ENCODE results near the gene GLYAT.

The GLYAT gene

DNA sequence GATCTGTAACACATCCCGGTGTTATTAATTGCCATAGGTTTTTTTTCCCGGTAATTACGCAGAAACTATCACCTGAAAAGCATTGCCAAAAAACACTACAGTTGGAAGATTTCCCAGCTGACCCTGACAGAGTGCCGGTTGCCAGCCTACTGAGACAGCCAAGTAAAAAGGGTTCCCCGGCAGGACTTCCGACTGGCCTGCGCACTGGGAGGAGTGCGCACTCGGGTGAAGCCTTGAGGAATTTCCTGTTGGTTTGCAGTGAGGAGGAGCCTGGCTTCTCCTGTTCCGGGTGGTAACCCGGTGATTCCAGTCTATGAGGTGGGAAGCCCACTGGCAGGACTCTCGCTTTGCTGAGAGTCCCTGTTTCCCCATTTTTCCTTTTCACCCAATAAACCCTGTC is 57.1 kb downstream of the GLYAT start:
- ChIA-PET CTCF (no interaction called here), POLR2A (no interaction called here)
- no peak for DNase-seq (ENCODE audit: extremely low spot score)
- TF ChIP-seq PKNOX1 (IDR thresholded peaks at IDR 0.05): no peak
- TF ChIP-seq CTBP1 (IDR thresholded peaks at IDR 0.05; ENCODE audit: borderline replicate concordance): no peak
- TF ChIP-seq BHLHE40 (IDR thresholded peaks at IDR 0.05; ENCODE audit: borderline replicate concordance): no peak
- TF ChIP-seq FOXA1 (IDR thresholded peaks at IDR 0.05): no peak
- no peak for TF ChIP-seq LEF1 (IDR thresholded peaks at IDR 0.05; ENCODE audit: borderline replicate concordance)
- TF ChIP-seq FOXK2 (IDR thresholded peaks at IDR 0.05): no peak
- no peak for TF ChIP-seq SUZ12 (IDR thresholded peaks at IDR 0.05)
- no peak for TF ChIP-seq NFRKB (IDR thresholded peaks at IDR 0.05)
- no peak for TF ChIP-seq ELF4 (IDR thresholded peaks at IDR 0.05)
- no peak for TF ChIP-seq HDGF (IDR thresholded peaks at IDR 0.05; ENCODE audit: borderline replicate concordance)
- TF ChIP-seq FOXM1 (IDR thresholded peaks at IDR 0.05; ENCODE audit: borderline replicate concordance): no peak
- TF ChIP-seq L3MBTL2 (conservative IDR thresholded peaks at IDR 0.05): no peak
- no peak for TF ChIP-seq ZNF384 (IDR thresholded peaks at IDR 0.05)
- no peak for TF ChIP-seq TARDBP (IDR thresholded peaks at IDR 0.05)
- TF ChIP-seq ARNT (IDR thresholded peaks at IDR 0.05): no peak
- TF ChIP-seq SP1 (IDR thresholded peaks at IDR 0.05): no peak

DNA sequence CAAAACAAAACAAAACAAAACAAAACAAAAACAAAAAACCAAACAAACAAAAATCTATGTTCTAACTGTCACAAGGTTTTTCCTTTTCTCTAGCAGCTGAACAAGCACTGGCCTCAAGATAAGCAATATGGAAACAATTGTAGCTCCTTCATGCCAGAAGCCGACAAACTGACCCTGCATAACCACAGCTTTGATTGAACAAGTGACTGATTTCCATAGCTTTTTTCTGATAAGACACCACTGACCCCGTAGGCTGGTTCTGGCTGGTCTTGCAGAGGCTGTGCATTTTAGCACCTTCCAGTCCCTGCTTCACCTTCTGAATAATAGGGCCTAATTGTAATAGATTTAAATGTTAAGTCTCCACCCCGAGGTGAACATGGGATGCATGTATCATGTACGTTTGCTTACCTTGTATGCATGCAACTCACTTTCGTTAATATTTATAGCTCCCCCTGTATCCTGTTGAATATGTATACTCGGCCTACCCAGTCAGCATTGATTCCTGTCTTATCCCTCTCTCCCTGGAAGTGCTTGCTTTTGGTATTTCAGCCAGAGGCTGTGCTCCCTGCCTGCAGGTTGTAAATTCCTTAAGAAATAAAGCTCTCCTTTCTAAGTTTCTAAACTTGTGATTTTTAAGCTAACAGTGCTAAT is 59.6 kb downstream of the GLYAT start:
- DNase-seq (ENCODE audit: extremely low spot score): no peak
- CTCF ChIA-PET: no interaction called here
- POLR2A ChIA-PET: no interaction called here
- TF ChIP-seq HDGF (IDR thresholded peaks at IDR 0.05; ENCODE audit: borderline replicate concordance) (no peak), FOXA1 (IDR thresholded peaks at IDR 0.05) (no peak), BHLHE40 (IDR thresholded peaks at IDR 0.05; ENCODE audit: borderline replicate concordance) (no peak), FOXM1 (IDR thresholded peaks at IDR 0.05; ENCODE audit: borderline replicate concordance) (no peak), LEF1 (IDR thresholded peaks at IDR 0.05; ENCODE audit: borderline replicate concordance) (no peak), SUZ12 (IDR thresholded peaks at IDR 0.05) (no peak), CTBP1 (IDR thresholded peaks at IDR 0.05; ENCODE audit: borderline replicate concordance) (no peak), PKNOX1 (IDR thresholded peaks at IDR 0.05) (no peak), TARDBP (IDR thresholded peaks at IDR 0.05) (no peak), L3MBTL2 (conservative IDR thresholded peaks at IDR 0.05) (no peak), ELF4 (IDR thresholded peaks at IDR 0.05) (no peak), FOXK2 (IDR thresholded peaks at IDR 0.05) (no peak), ARNT (IDR thresholded peaks at IDR 0.05) (no peak), ZNF384 (IDR thresholded peaks at IDR 0.05) (no peak), SP1 (IDR thresholded peaks at IDR 0.05) (no peak), NFRKB (IDR thresholded peaks at IDR 0.05) (no peak)

DNA sequence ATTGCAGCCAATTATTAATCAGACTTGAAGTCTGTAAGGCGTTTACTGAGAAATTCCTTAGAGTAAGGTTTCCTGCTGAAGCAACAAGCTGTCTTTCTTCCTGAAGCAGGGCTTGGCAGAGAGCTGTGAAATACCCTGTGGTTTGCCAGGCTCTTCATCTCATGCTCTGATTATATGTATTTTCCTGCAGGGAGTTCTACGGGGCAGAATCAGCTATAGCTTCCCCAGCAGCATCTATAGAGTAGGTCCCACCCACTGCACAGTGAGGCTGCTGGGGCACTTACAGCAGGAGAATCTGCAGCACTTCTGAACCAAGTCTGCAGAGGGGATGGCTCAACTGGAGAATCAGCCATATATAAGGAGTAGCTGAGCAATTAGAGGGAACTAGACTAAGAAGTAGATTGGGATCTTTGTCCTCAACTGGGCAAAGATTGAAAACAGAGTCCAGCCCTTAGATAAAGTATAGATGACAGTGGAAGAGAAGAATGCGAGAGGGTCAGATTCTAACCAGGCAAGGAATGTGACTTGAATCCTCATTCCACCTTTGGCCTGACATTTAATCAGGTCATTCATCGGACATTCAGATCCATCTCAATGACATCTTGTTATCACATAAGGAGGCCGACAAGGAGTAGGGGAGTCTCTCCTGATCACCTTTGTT is 71.7 kb downstream of the GLYAT start:
- POLR2A ChIA-PET: no interaction called here
- CTCF ChIA-PET: interaction anchor here (1.1 kb wide), 1 partner anchor 91 kb away, joined by 3 read pairs; no protein-coding TSS in a partner anchor
- no peak for TF ChIP-seq FOXA1 (IDR thresholded peaks at IDR 0.05)
- no peak for TF ChIP-seq SP1 (IDR thresholded peaks at IDR 0.05)
- no peak for TF ChIP-seq ZNF384 (IDR thresholded peaks at IDR 0.05)
- no peak for TF ChIP-seq PKNOX1 (IDR thresholded peaks at IDR 0.05)
- TF ChIP-seq LEF1 (IDR thresholded peaks at IDR 0.05; ENCODE audit: borderline replicate concordance): no peak
- TF ChIP-seq ARNT (IDR thresholded peaks at IDR 0.05): no peak
- no peak for TF ChIP-seq HDGF (IDR thresholded peaks at IDR 0.05; ENCODE audit: borderline replicate concordance)
- no peak for TF ChIP-seq CTBP1 (IDR thresholded peaks at IDR 0.05; ENCODE audit: borderline replicate concordance)
- TF ChIP-seq ELF4 (IDR thresholded peaks at IDR 0.05): no peak
- no peak for TF ChIP-seq SUZ12 (IDR thresholded peaks at IDR 0.05)
- no peak for TF ChIP-seq TARDBP (IDR thresholded peaks at IDR 0.05)
- DNase-seq (ENCODE audit: extremely low spot score): no peak

DNA sequence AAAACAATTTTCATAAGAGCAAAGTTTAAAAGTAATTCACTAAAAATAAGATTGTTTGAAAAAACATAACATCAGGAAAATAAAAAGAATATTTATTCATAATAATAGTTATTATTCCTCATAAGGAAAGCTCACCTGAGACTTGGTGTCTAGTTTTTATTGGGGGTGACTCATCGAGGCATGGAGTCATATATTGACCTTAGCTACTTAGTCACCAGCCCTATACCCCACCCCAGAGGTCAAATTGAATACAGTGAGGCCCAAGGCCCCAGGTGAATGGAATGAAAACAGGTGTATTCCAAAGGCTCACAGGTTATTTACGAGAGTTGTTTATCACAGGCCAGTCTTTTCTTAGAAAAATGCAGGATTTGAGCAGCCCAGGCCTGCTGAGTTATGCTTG is 72.3 kb downstream of the GLYAT start:
- no peak for DNase-seq (ENCODE audit: extremely low spot score)
- TF ChIP-seq LEF1 (IDR thresholded peaks at IDR 0.05; ENCODE audit: borderline replicate concordance) (no peak), SUZ12 (IDR thresholded peaks at IDR 0.05) (no peak), ELF4 (IDR thresholded peaks at IDR 0.05) (no peak), HDGF (IDR thresholded peaks at IDR 0.05; ENCODE audit: borderline replicate concordance) (no peak), ARNT (IDR thresholded peaks at IDR 0.05) (no peak), FOXM1 (IDR thresholded peaks at IDR 0.05; ENCODE audit: borderline replicate concordance) (no peak), CTBP1 (IDR thresholded peaks at IDR 0.05; ENCODE audit: borderline replicate concordance) (no peak), PKNOX1 (IDR thresholded peaks at IDR 0.05) (no peak), TARDBP (IDR thresholded peaks at IDR 0.05) (no peak), ZNF384 (IDR thresholded peaks at IDR 0.05) (no peak), L3MBTL2 (conservative IDR thresholded peaks at IDR 0.05) (no peak), FOXA1 (IDR thresholded peaks at IDR 0.05) (no peak), SP1 (IDR thresholded peaks at IDR 0.05) (no peak), FOXK2 (IDR thresholded peaks at IDR 0.05) (no peak), BHLHE40 (IDR thresholded peaks at IDR 0.05; ENCODE audit: borderline replicate concordance) (no peak), NFRKB (IDR thresholded peaks at IDR 0.05) (no peak)
- ChIA-PET POLR2A (no interaction called here), CTCF (interaction anchor here (1.1 kb wide), 1 partner anchor 90 kb away, joined by 3 read pairs; no protein-coding TSS in a partner anchor)
